Activated CD4-positive, alpha-beta T cell treated with anti-CD3 and anti-CD28 coated beads, Interleukin-2, amount 50 U/mL, for 48 hours (primary cell): ENCODE data around the gene ZNF214.

Source experiments
- DNase-seq, 2 experiments: peaks; one replicate each; pipeline ENCODE4 v3.0.0-alpha.2; 2020

The ZNF214 gene

GRCh38 chr11:7020183-7020917 lies at the start of gene ZNF214, which contains the start of gene NLRP14:
Gene ZNF214 (minus strand): TSS chr11:7020346. CDS start chr11:7002835, 17,511 bp downstream.
Gene NLRP14 (plus strand): TSS chr11:7020479. CDS start chr11:7038587, 18,108 bp downstream.
- peak; percentile 1 to 8 for DNase-seq

DNA sequence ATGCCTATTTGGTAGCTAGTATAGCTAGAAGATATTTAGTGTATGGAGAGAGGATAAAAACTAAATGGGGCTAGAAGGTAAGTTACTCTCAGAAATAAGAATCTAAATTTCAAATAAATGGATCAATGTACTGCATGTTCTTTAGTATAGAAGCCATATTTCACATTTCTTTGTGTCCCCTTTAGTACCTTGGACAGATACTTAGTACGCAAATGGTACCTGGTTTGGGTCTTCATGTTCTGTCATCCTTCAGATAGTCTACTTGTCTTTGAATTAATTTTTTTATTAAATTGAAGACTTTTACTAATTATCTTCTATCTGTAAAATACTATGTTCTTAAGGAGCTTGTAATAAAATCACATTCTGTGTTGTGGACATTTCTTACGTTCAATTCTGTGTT lies 42.4 kb upstream of the ZNF214 start:
- no peak for DNase-seq

DNA sequence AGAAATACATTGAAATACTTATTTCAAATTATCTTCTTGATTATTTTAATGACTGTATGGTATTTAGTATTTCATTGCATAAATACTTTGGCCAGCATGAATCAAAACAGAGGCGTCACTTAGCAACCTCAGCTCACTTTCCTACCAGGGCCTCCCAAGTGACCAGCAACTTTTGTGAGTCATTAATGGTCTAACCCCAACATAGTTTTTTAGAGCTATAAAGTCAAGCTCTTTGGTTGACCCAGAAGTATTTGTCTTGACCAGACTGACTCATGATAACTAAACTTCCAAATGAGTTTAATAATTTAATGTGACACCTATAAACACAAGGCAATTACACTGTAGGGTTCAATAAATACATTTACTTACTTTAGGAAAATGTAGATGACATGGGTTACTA lies 40.7 kb upstream of the ZNF214 start:
- no peak for DNase-seq

GRCh38 chr11:7057641-7058040 lies 37.5 kb upstream of the ZNF214 start:
- no peak for DNase-seq

GRCh38 chr11:7056828-7057513 lies 36.8 kb upstream of the ZNF214 start:
- DNase-seq: no peak

DNA sequence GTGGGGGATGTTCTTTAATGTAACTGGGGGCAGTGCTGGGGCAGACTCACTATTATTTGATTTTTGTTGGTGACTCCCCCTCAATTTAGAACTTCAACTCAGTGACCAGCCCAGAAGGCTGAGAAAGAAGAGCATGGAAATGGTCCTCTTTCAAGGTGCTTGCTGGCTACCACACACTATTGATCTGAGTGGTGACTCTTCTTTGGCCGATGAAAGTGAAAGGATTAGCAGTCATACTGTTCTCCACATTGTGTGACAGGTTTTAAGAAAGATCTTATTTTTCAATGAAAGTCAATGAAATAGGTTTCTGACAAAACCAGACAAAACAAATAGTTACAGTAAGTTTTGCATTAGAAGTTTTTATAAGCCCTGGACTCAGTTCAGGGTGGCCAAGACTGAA lies 30.0 kb upstream of the ZNF214 start:
- no peak for DNase-seq

DNA sequence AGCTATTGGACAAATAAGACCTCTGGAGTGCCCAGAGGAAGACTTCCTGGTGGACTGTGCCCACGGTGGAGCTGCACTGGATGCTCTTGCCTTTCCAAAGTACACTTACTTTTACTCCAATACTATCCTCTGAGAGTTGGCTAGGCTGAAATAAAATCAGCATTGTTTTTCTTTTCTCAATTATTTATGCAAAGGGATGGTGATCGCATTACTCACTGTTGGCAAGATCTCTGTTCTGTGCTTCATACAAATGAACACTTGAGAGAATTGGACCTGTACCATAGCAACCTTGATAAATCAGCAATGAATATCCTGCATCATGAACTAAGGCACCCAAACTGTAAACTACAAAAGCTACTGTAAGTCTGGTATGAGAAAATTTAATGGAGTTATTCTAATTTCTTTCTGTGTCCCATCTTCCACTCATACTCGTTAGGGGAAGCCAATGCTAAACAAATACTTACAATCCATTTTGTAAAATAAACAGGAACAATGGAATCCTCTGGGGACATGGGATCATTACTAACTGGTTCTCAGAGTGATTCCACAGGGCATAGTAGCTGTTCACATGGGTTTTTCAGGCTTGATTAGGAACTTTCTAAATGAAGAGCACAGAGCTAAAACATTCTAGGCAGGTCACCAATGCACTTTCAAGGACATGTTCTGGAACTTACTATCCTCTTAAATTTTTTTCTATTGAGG lies 26.5 kb upstream of the ZNF214 start:
- DNase-seq: no peak

DNA sequence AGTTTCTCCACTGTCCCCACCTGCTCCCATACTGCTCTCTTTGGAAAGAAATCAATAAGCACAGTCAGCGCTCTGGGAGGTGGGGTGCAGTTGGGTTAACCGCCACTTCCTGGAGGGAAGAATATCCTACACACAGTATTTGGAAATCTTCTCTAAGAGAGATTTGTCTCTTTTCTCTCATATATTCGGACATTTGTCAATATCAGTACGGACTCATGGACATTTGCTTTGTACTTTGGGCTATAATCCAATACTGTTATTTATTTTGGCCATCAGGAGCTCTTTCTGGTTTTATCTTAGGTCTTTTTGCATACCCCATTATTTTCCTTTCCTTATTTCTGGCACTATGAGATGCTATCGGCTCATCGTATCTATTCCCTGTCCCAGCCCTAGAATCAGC lies 13.9 kb upstream of the ZNF214 start:
- DNase-seq: no peak

- no peak for DNase-seq
Observed at GRCh38 chr11:7032692-7033091, 12.5 kb upstream of the ZNF214 start.

DNA sequence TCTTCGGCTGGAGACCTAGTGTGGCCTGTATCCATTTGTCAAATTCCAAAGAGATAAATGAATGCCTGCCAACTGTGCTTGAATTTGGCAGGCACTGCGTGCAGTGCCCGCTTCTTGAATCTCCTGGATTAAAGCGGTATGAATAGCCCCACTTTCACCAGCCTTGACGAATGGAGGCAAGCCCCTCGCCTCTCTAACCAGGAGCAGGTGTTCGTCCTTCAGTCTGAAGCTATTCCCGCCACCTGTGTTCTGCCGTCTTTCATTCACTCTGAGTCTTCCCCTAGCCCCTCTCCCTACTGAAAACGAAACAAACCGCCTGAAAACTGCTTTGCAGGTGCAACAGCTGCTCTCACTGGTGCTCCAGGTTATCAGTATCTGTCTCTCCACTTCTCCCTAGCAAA lies 11.3 kb upstream of the ZNF214 start:
- DNase-seq: no peak

DNA sequence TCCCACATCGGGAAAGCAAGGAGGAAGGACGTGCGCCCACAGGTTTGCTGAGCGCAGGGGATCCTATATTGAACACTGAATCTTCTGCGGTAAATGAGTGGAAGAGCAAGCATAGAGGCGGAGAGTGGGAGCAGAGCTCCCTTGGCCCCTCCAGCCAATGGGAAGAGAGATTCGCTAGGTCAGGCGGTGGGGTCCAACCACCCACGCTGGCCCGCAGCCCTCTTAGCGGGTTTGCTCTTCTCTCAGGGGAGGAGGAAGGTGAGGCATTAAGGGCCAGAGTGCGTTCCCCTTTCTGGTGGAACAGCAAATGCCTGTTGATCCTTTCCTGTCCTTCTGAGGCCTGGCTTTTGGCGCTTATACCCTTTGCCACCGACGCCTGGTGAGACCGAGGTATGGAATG lies 10.7 kb upstream of the ZNF214 start:
- no peak for DNase-seq

DNA sequence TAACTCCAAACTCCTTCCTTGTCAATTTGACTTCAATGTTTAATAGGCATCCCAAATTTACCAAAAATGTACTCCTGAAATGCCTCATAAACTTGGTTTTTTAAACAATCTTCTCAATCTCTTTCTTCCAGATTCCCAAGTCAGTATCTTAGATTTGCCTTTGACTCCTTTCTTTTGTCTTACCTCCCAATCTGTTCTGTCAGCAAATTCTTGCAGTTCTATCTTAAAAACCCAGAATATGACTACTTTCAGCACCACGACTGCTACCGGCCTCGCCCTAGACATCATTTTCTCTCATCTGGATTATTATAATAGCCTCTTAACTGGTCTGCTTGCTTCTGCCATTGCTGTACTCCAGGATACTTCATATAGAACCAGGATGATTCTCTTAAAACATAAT lies 8.0 kb upstream of the ZNF214 start:
- no peak for DNase-seq

DNA sequence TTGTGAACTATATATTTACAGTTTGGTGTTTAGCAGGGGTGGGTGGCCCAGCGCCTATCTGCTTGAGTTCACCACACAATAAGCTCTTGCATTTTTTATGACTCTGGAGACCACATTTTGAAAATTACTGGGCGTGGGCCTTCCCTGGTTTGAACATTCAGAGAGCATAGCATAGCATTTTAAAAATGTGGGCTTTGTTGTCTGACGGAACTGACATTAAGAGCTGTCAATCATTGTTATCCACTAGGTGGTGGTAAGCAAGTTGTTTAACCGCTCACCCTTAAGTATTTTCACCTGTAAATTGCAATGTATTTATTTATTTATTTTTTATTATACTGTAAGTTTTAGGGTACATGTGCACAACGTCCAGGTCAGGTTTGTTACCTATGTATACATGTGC lies 1.2 kb upstream of the ZNF214 start:
- DNase-seq: no peak

DNA sequence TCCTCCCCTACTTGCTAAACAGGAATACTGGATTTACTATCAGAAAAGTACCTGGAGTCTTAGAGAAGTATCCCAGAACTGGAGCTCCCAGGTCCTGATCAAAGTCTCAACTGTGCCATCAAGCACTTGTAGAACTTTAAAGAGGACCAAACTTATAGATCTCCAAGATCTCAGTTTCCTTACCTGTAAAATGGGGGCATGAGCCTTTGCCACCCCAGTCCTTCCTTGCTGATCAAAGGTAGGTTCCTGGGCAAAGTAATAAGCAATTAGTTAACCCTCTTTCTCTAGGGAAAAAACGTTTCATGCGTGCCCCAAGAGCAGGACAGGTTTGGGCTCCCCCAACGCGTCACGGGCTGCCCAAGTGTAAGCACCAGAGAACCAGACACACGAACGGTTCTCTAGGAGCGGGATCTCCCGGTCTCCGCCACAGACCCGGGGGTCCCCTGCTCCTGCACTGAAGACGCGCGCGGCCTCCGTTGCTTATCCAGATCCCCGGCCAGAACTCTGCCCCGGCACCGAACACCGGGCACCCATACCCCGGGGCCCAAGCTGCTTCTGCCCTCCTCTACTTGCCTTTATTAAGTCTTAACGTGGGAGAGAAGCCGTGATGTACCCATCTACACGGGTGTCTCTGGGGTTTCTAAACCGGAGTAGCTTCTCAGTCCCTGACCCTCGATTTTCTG lies 505 bp downstream of the ZNF214 start:
- DNase-seq: no peak

GRCh38 chr11:7016011-7016410 lies 4.1 kb downstream of the ZNF214 start:
- no peak for DNase-seq

DNA sequence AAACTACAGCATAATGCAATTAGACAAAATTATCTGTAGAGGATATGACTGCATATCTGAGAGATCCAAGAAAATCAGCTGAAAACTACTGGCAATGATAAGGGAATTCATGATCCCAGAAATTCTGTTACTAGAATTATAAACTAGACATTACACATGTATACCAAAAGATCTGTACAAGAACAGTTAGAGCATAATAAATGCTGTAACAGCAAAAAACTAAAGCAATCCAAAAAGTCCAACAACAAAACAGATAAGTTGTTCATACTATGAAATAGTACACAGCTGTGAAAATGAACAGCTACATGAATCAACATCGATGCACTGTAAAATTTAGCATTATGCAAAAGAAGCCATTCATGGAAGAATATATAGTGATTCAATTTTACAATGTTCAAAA lies 6.0 kb downstream of the ZNF214 start:
- DNase-seq: no peak

DNA sequence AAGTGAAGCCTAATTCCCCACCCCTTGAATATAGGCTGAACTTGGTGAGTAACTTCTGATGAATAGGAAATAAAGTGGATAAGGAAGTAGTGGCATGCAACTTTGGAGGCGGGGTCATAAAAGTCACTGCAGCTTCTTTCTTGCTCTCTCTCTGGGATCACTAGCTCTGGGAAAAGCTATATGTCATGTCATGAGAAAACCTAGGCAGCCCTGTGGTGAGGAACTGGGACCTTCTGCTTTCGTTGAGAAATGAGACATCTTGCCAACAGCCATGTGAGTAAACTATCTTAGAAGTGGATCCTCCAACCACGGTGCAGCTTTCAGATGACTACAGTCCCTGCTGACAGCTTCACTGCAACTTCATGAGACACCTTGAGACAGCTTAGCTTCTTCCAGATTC lies 15.7 kb downstream of the ZNF214 start:
- DNase-seq: no peak

DNA sequence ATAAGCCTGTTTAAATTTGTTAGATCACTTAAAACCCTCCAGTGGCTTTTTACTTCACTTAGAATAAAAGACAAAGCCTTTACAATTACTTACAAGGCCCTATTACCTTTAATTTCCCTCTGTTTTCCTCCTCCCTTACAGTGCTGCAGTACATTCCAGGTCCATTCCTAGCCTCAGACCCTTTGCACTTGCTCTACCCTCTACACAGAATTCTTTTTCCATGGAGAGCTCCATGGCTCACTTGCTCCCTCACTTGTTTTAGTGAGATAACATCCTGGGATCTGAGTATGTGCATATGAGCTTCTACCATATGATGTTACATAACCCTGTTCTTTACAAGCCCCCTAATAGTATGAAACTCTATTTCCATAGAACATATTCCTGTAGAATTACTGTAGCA lies 24.4 kb downstream of the ZNF214 start:
- no peak for DNase-seq

DNA sequence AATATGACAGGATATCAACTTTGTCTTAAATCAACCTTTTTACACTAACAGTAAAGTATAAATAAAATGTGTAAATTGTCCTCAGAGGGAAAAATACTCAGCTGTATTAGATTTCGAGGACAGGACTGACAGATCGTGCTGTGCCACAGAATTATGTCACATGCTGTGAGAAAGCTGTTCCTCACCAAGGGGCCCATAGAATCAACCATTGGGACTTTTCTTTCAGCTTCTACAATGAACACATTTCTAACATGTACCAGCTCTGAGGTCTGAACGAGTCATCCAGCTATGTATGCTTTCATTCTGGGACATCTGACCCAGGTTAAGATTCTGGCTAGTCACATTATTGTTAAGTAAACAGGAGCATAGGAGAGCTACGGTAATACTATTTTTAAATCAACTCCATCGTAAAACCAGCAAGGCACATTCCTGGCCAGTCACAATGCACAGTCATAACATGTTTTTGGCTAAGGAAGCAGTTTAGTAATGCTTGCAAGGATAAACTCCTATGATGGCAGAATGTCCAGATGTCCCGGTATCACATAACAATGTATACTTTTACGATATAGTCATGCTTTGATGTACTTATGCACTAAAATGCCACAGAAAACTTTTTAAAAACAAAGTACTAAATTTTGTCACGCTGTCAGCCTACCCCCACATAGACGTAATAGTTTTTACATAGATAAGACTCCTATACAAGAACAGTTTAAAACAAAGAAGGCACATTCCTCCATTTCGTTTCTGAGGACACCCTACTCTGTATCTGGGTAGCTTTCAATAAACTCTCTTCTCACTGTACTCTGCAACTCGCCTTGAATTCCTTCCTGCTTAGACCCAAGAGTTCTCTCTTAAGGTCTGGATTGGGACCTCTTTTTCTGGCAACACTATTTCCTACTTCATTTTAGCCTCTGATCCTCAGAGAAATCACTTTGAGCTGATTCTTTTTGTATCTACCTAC lies 27.4 kb downstream of the ZNF214 start:
- DNase-seq: no peak

GRCh38 chr11:6992026-6992425 lies 28.1 kb downstream of the ZNF214 start:
- DNase-seq: no peak

GRCh38 chr11:6991227-6991626 lies 28.9 kb downstream of the ZNF214 start:
- DNase-seq: no peak

DNA sequence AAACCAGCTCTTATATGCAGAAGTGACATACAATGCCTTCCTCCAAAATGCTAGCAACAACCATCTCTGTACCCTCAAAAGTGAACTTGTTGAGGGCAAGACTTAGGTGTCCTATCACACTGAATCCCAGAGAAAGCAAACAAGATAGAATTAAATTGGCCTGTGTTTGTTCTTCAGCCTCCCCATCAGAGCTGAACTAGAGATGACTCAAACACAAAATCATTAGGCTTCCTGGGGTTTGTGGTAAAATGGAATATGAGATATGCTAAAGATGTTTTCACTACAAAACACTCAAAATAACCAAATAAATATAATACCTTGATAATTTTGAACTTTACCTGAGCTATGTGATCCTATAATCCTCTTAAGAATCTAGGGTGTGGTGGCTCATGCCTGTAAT lies 31.6 kb downstream of the ZNF214 start:
- no peak for DNase-seq
